B cell (primary cell): ENCODE results near the gene DUSP1. TPM values are rescaled to one million over a fixed set of nuclear protein-coding genes. Genes with fewer than 3 reads are reported as not detected.

ENCODE experiments used
- ATAC-seq: fragments of 200-7000 bp; cut with Tn5 transposase; one replicate; pipeline ENCODE4 v1.10.0; 2021; ENCODE audit warnings: low read depth, mild to moderate bottlenecking, moderate number of reproducible peaks, moderate library complexity
- CTCF ChIA-PET: fragments of 350-600 bp; sonication (Branson Sonifier 250); formaldehyde crosslinking; loops from one replicate; lab custom pipeline; 2021; ENCODE audit warnings: antibody characterized with exemption, inconsistent platforms; lab: Charles Lee
- POLR2A ChIA-PET: fragments of 350-600 bp; sonication (Branson Sonifier 250); formaldehyde crosslinking; loops from one replicate; lab custom pipeline; 2021; ENCODE audit warnings: antibody characterized with exemption; lab: Charles Lee
- DNase-seq: peaks from one replicate; pipeline ENCODE4 v3.0.0; 2013
- H2AFZ ChIP-seq: 2 replicates; pipeline ENCODE4 v1.6.1; 2012; ENCODE audit warnings: mild to moderate bottlenecking, low read depth, low read length; ENCODE audit not compliant: insufficient read depth, poor library complexity, severe bottlenecking
- H3K27ac ChIP-seq, 2 donors: 1 replicate in 1 of 2; 2 replicates in 1 of 2; pipeline ENCODE4 v1.5.1; 2012 to 2013; ENCODE audit warnings: low read length in 2 of 2, mild to moderate bottlenecking in 2 of 2, moderate library complexity in 1 of 2
- H3K27me3 ChIP-seq, 4 experiments: fragments of 200-600 bp in 1 of 4; sonication (generic) in 1 of 4; replicated peaks in 1 of 4; 1 replicate in 2 of 4; 2 replicates in 2 of 4; pipeline versions ENCODE4 v1.6.1 to v1.7.0; 2013 to 2016; ENCODE audit warnings: low read length in 3 of 4, mild to moderate bottlenecking in 2 of 4, mixed read lengths in 1 of 4, moderate library complexity in 1 of 4; ENCODE audit not compliant: insufficient read depth in 4 of 4, control insufficient read depth in 3 of 4; ENCODE audit errors: control extremely low read depth in 1 of 4
- H3K36me3 ChIP-seq, 2 experiments: replicated peaks in 1 of 2; 1 replicate in 1 of 2; 2 replicates in 1 of 2; pipeline versions ENCODE4 v1.6.1 to v1.7.1; 2013; ENCODE audit warnings: low read length in 1 of 2; ENCODE audit not compliant: insufficient read depth in 2 of 2, control insufficient read depth in 1 of 2; ENCODE audit errors: control extremely low read depth in 1 of 2, extremely low read depth in 1 of 2
- H3K4me1 ChIP-seq, 2 donors: fragments of 200-600 bp in 1 of 2; sonication (generic) in 1 of 2; 1 replicate in 1 of 2; 2 replicates in 1 of 2; pipeline versions ENCODE4 v1.5.1 to v1.6.1; 2013 to 2017; ENCODE audit warnings: low read length in 2 of 2; ENCODE audit not compliant: control insufficient read depth in 2 of 2, insufficient read depth in 2 of 2
- H3K4me2 ChIP-seq: replicated peaks from 2 replicates; pipeline ENCODE3; 2012; ENCODE audit warnings: mild to moderate bottlenecking, low read depth, low read length; ENCODE audit not compliant: poor library complexity, severe bottlenecking
- H3K4me3 ChIP-seq, 5 experiments: fragments of 200-600 bp in 1 of 5; sonication (generic) in 1 of 5; 1 replicate in 3 of 5; 2 replicates in 2 of 5; pipeline versions ENCODE4 v1.5.1 to v1.7.0; 2011 to 2016; ENCODE audit warnings: low read length in 4 of 5, mild to moderate bottlenecking in 4 of 5, low read depth in 2 of 5, control low read depth in 1 of 5, moderate library complexity in 1 of 5; ENCODE audit not compliant: insufficient read depth in 1 of 5; ENCODE audit errors: control extremely low read depth in 1 of 5, extremely low read depth in 1 of 5
- H3K79me2 ChIP-seq: fragments of 200-600 bp; sonication (generic); one replicate; pipeline ENCODE4 v1.6.0; 2016; ENCODE audit warnings: low read length; ENCODE audit not compliant: control insufficient read depth, insufficient read depth
- H3K9ac ChIP-seq: fragments of 200-600 bp; sonication (generic); 2 replicates; pipeline ENCODE4 v1.6.1; 2017; ENCODE audit warnings: mild to moderate bottlenecking, low read length, moderate library complexity
- H3K9me3 ChIP-seq, 3 donors: one replicate each; pipeline versions ENCODE4 v1.6.1 to v1.7.1; 2013; ENCODE audit warnings: low read length in 2 of 3; ENCODE audit not compliant: control insufficient read depth in 2 of 3, insufficient read depth in 1 of 3; ENCODE audit errors: control extremely low read depth in 1 of 3
- H4K20me1 ChIP-seq: 2 replicates; pipeline ENCODE4 v1.6.0; 2012; ENCODE audit warnings: mild to moderate bottlenecking, low read length; ENCODE audit not compliant: insufficient read depth, control insufficient read depth, poor library complexity, severe bottlenecking
- H3K27ac Mint-ChIP-seq: one replicate; pipeline ENCODE4 v1.8.0; 2021; ENCODE audit warnings: mixed read lengths
- H3K27me3 Mint-ChIP-seq: one replicate; pipeline ENCODE4 v1.8.0; 2021; ENCODE audit warnings: mixed read lengths
- H3K4me1 Mint-ChIP-seq: one replicate; pipeline ENCODE4 v1.8.0; 2021; ENCODE audit warnings: mixed read lengths
- H3K4me3 Mint-ChIP-seq: one replicate; pipeline ENCODE4 v1.8.0; 2021; ENCODE audit warnings: mixed read lengths
- H3K9me3 Mint-ChIP-seq: one replicate; pipeline ENCODE4 v1.8.0; 2022; ENCODE audit warnings: mixed read lengths; ENCODE audit not compliant: insufficient read depth
- EZH2 ChIP-seq: IDR thresholded peaks from 2 replicates; pipeline ENCODE4 v1.6.1; 2012; ENCODE audit warnings: borderline replicate concordance, low read depth, mild to moderate bottlenecking, moderate library complexity, low read length; ENCODE audit not compliant: insufficient read depth, poor library complexity, severe bottlenecking
- WGBS: methylation state at CpG from one replicate; pipeline ENCODE4 v1.1.5; 2013; ENCODE audit warnings: missing lambda C conversion rate; ENCODE audit not compliant: insufficient coverage; 5-methylcytosine and 5-hydroxymethylcytosine counted together
- intact Hi-C: fragments of 100-400 bp; cut with micrococcal nuclease; formaldehyde crosslinking; loops from one replicate; pipeline ENCODE4 v1.10.0; 2022
- polyA plus RNA-seq: library from polyadenylated mRNA; depleted of rRNA; stranded (reverse); fragments of >200 nt; gene quantifications from 2 replicates; pipeline ENCODE4 v1.2.3, GENCODE V29; 2012
- total RNA-seq, 2 donors: library from RNA; stranded (reverse); fragments of 120-200 nt in 1 of 2; gene quantifications; 1 replicate in 1 of 2; 2 replicates in 1 of 2; pipeline versions ENCODE4 v1.2.3 to v1.2.4, GENCODE V29; 2013 to 2022
- TF ChIP-seq, protein P1 (sequence below): fragments of 200-600 bp; IDR thresholded peaks from one replicate; pipeline ENCODE4 v1.8.0; 2022; ENCODE audit warnings: antibody characterized with exemption, mild to moderate bottlenecking

DUSP1 gene
- total and polyA plus RNA-seq, 2 donors (not counting 1 experiment from before 2014, with no cell fraction given): 71.2 to 4,228 TPM

DNA sequence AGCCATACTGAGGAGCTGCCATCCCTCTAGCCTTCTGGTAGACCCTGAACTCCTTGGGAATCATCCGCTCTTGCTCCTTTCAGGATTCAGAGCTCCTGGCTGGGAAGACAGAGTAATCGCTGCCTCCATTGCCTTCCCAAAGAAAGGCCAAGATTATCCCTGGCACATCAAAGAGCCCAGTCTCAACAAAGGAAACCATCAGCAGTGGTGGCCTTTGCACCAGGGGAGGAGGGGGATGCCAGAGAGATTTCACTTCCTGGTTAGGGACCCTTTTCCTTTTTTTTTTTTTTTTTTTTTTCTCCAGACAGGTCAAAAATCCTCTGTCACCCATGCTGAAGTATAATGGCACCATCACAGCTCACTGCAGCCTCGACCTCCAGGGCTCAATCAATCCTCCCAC is 47.1 kb upstream of the DUSP1 start:
- Histone ChIP-seq H3K9ac (no peak overlapping the region), H3K79me2 (no peaks in the 10 kb centered on the region), H4K20me1 (no peaks in the 10 kb centered on the region), H3K9me3 (no peaks in the 10 kb centered on the region), H3K36me3 (no peaks in the 10 kb centered on the region), H3K4me1 (no peaks in the 10 kb centered on the region), H3K4me2 (no peak overlapping the region), H3K27ac (no peak overlapping the region), H3K4me3 (no peak overlapping the region), H2AFZ (no peak overlapping the region), H3K27me3 (no peaks in the 10 kb centered on the region)
- no peak overlapping the region for H3K27ac Mint-ChIP-seq
- POLR2A ChIA-PET: no interaction called here
- no peak for ATAC-seq
- H3K9me3 Mint-ChIP-seq: no peaks in the 10 kb centered on the region
- CTCF ChIA-PET: no interaction called here
- H3K4me3 Mint-ChIP-seq: no peak overlapping the region
- no peak for DNase-seq
- intact Hi-C loops: no loop called here
- WGBS: 100% methylated on average over 1 of the region's 3 CpGs
- no peaks in the 10 kb centered on the region for H3K27me3 Mint-ChIP-seq
- peaks cover 5% of the 10 kb centered on the region for H3K4me1 Mint-ChIP-seq
- TF ChIP-seq EZH2: no peak

DNA sequence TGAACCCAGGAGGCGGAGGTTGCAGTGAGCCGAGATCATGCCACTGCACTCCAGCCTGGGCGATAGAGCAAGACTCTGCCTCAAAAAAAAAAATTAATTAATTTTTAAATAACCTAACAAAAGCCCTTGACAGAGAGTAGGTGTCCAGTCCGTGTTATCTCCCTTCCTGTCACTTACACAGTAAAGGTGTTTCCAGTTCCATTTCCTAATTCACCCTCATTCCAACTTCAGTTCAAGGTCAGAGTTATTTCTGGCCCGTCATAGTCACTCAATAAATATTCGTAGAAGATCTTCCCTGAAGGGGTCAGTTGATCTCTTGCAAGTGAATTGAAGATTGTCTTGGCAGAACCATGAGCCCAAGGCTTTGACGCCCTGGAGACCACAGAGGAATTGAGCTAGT is 46.7 kb upstream of the DUSP1 start:
- H3K27me3 ChIP-seq: no peaks in the 10 kb centered on the region
- ChIA-PET CTCF (no interaction called here), POLR2A (no interaction called here)
- Mint-ChIP-seq H3K27me3 (no peaks in the 10 kb centered on the region), H3K9me3 (no peaks in the 10 kb centered on the region), H3K4me1 (peaks cover 5% of the 10 kb centered on the region), H3K27ac (no peak overlapping the region), H3K4me3 (no peak overlapping the region)
- ATAC-seq (no peak), DNase-seq (no peak)
- no peak overlapping the region for H2AFZ ChIP-seq
- no peak overlapping the region for H3K4me2 ChIP-seq
- no peaks in the 10 kb centered on the region for H3K4me1 ChIP-seq
- no peaks in the 10 kb centered on the region for H3K36me3 ChIP-seq
- TF ChIP-seq, protein P1, sequence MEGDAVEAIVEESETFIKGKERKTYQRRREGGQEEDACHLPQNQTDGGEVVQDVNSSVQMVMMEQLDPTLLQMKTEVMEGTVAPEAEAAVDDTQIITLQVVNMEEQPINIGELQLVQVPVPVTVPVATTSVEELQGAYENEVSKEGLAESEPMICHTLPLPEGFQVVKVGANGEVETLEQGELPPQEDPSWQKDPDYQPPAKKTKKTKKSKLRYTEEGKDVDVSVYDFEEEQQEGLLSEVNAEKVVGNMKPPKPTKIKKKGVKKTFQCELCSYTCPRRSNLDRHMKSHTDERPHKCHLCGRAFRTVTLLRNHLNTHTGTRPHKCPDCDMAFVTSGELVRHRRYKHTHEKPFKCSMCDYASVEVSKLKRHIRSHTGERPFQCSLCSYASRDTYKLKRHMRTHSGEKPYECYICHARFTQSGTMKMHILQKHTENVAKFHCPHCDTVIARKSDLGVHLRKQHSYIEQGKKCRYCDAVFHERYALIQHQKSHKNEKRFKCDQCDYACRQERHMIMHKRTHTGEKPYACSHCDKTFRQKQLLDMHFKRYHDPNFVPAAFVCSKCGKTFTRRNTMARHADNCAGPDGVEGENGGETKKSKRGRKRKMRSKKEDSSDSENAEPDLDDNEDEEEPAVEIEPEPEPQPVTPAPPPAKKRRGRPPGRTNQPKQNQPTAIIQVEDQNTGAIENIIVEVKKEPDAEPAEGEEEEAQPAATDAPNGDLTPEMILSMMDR: no peak
- TF ChIP-seq EZH2: no peak
- intact Hi-C loops: no loop called here
- no peak overlapping the region for H3K27ac ChIP-seq
- no peaks in the 10 kb centered on the region for H4K20me1 ChIP-seq
- H3K4me3 ChIP-seq: no peak overlapping the region
- H3K79me2 ChIP-seq: no peaks in the 10 kb centered on the region
- no peaks in the 10 kb centered on the region for H3K9me3 ChIP-seq
- 98% methylated on average over 3 of the region's 7 CpGs for WGBS
- no peak overlapping the region for H3K9ac ChIP-seq
